DMS 273 treated with DMSO at 0.1 percent for 48 hours (cell line): ENCODE data around the gene CHMP2A.
"Not testable (repeated sequence)": the region's sequence is repeated elsewhere in the genome, so short reads cannot be mapped to it uniquely, and the experiment has no call there.

Experiments
- DNase-seq: peaks from one replicate; lab custom pipeline; 2025; lab: John Stamatoyannopoulos, UW

Gene CHMP2A

GRCh38 chr19:58555369-58555885, 522 bp upstream of the CHMP2A start:
- DNase-seq, result no peak

- DNase-seq, result no peak
Observed at GRCh38 chr19:58553799-58554493, 959 bp downstream of the CHMP2A start.

DNA sequence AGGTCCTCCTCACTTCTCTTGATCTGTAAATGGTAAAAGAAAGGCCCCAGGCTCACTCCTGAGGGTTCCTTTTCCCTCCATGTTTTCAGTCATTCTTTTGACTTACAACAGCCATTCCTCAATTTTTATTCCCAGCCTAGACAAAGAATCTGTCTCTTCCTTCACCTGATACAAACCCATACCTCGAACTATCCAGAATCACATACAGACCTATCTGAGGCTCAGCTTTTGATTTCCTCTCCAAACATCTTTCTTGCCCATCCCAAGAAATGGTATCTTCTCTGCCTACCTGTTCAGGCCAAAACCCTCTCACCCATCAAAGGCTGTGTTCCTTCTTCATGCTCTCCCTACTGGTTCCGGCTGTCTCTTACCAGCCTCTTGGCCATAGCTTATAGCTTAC, 2.2 kb downstream of the CHMP2A start:
- no peak for DNase-seq

DNA sequence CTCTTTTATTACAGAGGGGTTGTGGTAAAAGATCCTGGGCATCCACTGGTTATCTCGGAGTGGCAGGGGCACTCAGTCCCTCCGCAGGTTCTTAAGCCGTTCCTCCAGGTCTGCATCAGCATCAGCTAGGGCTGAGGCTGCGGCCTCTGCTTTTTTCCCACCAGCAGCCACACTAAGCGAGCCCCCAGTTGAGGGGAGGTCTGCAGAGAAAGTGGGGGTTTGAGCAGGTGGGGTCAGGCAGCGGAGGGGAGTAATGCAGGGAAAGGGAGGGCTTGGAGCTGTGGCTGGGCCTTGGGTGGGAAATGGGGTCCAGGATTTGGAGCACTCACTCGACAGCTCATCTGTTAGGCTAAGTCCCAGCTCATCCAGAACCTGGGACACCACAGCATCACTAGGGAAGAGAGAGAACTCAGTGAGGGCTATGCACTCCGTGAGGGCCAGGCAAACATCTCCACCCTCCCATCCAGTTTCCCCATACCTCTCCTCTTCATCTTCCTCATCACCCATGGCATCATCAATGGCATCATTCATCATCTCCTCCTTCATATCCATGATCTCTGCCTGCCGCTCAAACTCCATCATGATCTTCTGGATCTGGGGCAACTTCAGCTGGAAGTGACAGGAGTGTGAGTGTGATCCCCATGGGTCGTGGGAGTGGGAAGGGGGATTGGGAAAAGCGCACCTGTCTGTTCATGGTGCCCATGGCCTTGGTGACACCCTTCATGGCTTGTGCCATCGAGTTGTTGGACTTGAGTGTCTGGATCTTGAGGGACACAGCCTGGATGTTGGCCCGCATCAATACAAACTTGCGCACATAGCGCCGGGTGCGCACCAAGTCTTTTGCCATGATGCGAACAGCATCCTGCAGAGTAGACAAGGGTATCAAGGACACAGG, 3.1 kb downstream of the CHMP2A start:
- DNase-seq, result no peak

DNA sequence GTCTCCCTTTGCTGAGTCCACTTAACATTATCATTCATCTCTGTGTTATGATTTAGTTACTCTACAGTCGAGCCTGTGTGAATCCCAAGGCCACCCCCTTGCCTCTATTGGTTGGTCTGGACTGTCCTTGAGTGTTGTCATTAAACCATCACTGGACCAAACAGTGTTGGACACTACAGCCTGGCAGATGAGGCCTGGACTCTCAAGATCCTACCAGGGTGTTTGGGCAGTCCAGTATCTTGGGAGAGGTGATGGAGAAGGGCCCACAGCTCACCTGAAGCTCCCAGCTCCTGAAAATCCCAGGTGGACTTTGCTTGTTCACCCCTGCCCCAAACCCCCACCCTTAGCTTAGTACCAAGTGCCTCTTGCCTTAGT, 3.8 kb downstream of the CHMP2A start:
- no peak for DNase-seq

GRCh38 chr19:58550362-58551122, 4.4 kb downstream of the CHMP2A start:
- DNase-seq, result no peak

GRCh38 chr19:58549664-58550361, 5.1 kb downstream of the CHMP2A start:
- DNase-seq, result no peak

DNA sequence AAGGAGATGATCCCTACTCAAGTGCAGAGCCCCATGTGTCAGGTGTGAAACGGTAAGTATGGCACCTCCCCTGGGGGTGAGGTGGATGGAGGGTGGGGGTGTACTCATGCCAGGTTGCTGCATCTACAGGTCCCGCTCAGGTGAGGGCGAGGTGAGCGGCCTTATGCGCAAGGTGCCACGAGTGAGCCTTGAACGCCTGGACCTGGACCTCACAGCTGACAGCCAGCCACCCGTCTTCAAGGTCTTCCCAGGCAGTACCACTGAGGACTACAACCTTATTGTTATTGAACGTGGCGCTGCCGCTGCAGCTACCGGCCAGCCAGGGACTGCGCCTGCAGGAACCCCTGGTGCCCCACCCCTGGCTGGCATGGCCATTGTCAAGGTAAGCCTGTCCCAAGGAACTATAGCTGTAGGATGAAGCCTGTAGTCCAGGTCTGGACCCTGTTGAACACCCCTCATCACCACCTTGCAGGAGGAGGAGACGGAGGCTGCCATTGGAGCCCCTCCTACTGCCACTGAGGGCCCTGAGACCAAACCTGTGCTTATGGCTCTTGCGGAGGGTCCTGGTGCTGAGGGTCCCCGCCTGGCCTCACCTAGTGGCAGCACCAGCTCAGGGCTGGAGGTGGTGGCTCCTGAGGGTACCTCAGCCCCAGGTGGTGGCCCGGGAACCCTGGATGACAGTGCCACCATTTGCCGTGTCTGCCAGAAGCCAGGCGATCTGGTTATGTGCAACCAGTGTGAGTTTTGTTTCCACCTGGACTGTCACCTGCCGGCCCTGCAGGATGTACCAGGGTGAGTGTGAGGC, 5.8 kb downstream of the CHMP2A start:
- DNase-seq, result no peak

- no peak for DNase-seq
Observed at GRCh38 chr19:58547323-58548312, 7.3 kb downstream of the CHMP2A start.

DNA sequence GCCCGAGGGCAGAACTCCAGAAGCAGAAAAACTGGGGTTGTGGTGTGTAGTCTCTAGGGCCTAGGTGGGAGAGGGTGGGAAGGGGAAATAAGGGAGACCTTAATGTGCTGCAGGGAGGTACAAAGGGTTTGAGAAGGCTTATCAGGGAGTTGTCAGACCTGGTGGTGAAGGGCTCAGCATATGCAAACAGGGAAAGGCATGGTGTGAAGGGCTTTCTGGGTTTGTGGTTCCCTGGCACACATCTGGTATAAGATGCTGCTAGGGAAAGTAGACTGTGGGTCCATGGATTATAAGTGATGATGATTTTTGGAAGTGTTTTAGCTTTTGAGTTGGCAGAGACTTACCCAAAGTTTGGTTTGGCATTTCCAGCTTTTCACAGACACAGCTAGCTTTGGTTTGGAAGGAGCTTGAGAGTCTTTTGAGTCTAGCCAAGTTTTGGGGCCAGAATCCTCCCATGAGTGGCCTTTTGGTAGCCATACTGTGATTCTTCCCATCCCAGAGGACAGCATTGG, 8.8 kb downstream of the CHMP2A start:
- DNase-seq, result no peak

DNA sequence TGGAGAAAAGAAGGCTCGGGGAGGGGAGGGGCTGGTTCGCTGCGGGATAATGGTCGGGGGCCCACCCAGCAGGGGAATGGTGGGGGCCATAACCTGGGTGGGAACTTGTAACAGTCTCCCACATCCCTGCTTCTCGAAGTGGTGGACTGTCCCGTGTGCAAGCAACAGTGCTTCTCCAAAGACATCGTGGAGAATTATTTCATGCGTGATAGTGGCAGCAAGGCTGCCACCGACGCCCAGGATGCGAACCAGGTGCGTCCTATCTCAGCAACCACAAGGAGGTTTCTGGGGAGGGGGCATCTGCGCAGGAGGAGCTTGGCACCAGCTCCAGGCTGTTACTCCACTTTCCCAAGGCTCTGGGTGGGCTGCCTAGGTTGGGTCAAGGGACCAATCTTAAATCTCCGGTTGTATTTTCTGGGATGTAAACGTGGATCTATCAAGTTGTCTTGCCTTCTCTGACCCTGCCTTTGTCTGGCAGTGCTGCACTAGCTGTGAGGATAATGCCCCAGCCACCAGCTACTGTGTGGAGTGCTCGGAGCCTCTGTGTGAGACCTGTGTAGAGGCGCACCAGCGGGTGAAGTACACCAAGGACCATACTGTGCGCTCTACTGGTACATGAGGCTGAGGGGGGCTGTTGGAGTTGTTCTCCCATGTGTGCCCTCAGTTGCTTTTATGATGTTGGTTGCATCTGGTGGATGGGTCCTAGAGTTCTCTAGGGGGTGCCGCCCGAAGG, 9.5 kb downstream of the CHMP2A start:
- DNase-seq, result no peak

DNA sequence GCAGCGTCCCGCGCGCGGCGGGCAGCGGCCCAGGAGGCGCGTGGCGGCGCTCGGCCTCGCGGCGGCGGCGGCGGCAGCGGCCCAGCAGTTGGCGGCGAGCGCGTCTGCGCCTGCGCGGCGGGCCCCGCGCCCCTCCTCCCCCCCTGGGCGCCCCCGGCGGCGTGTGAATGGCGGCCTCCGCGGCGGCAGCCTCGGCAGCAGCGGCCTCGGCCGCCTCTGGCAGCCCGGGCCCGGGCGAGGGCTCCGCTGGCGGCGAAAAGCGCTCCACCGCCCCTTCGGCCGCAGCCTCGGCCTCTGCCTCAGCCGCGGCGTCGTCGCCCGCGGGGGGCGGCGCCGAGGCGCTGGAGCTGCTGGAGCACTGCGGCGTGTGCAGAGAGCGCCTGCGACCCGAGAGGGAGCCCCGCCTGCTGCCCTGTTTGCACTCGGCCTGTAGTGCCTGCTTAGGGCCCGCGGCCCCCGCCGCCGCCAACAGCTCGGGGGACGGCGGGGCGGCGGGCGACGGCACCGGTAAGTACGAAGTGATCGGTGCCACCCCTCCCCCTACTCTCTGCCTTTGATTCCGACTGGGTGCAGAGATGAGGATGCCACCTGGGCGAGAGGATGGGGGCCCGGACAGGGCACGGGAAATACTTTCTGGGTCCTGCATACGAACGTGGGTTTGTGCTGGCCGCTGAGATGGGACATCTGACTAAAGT, 10.2 kb downstream of the CHMP2A start:
- DNase-seq, result no peak

DNA sequence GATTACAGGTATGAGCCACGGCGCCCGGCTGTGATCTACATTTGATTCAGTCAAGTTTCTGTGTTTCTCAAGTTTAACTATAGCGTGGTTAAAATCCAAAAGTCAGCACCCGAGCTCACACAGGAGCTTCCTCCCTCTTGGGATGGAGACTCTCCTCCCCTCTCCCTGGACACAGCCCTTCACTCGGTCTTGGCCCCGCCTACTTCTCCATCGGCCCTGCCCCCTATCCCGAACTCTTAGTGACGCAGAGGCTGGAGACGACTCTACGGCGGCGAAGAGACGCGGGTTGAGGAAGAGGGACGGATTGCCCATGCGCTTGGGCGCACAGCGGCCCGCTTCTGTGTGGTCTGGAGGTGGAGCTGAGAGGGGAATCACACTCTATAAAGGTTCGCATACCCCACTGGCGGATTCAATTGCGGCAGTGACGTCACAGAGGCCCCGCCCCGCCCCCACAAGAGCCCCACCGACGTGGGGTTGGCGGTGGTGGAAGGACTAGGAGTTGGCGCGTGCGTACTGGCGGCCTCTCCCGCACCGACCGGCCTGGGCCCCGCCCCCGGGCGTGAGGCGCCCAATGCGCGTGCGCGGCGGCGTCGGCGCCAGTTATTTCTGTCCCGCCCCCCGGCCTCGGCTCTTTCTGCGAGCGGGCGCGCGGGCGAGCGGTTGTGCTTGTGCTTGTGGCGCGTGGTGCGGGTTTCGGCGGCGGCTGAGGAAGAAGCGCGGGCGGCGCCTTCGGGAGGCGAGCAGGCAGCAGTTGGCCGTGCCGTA, 10.9 kb downstream of the CHMP2A start, which contains the start of gene TRIM28:
Gene TRIM28 (plus strand): TSS at position 239 of the 765 bp plus-strand sequence. CDS start 694 bp downstream, outside the sequence.
- no peak for DNase-seq

GRCh38 chr19:58542641-58543372, 12.1 kb downstream of the CHMP2A start:
- not testable (repeated sequence) for DNase-seq

- DNase-seq, result not testable (repeated sequence)
Observed at GRCh38 chr19:58539169-58539559, 15.7 kb downstream of the CHMP2A start.
